Thyroid gland (tissue), 4 donors: ENCODE measurements around the gene CDH16. TPM values are rescaled to one million over a fixed set of nuclear protein-coding genes. Genes with fewer than 3 reads are reported as not detected.
A peak's percentile ranks its signal among the peaks of the same experiment; 100 is the strongest.

Experiments used
- DNase-seq, 2 donors: peaks; one replicate each; pipeline ENCODE4 v3.0.0-alpha.2; 2019
- H3K27ac ChIP-seq, 3 donors: fragments of 200-600 bp; sonication (generic); 1 replicate in 2 of 3; 2 replicates in 1 of 3; pipeline ENCODE4 v1.5.1; 2016 to 2019; ENCODE audit warnings: mild to moderate bottlenecking in 1 of 3, moderate library complexity in 1 of 3
- H3K27me3 ChIP-seq: fragments of 200-600 bp; sonication (generic); one replicate; pipeline ENCODE4 v1.5.1; 2019
- H3K36me3 ChIP-seq, 2 donors: fragments of 200-600 bp; sonication (generic); one replicate each; pipeline ENCODE4 v1.5.1; 2016 to 2019
- H3K4me1 ChIP-seq, 2 donors: fragments of 200-600 bp; sonication (generic); one replicate each; pipeline ENCODE4 v1.5.1; 2017 to 2019
- H3K4me3 ChIP-seq, 3 donors: fragments of 200-600 bp; sonication (generic); replicated peaks in 1 of 3; 1 replicate in 2 of 3; 2 replicates in 1 of 3; pipeline ENCODE4 v1.5.1; 2016; ENCODE audit warnings: mild to moderate bottlenecking in 1 of 3
- H3K9me3 ChIP-seq: fragments of 200-600 bp; sonication (generic); one replicate; pipeline ENCODE4 v1.5.1; 2017
- CTCF ChIP-seq, 6 experiments: fragments of 200-600 bp in 3 of 6; fragments of 450-650 bp in 3 of 6; sonication (generic) in 3 of 6; IDR thresholded peaks; one replicate each; pipeline ENCODE4 v1.5.1; 2016 to 2019; ENCODE audit warnings: antibody characterized with exemption in 6 of 6, mild to moderate bottlenecking in 2 of 6, inconsistent platforms in 1 of 6, moderate library complexity in 1 of 6
- POLR2A ChIP-seq, 2 donors: fragments of 450-650 bp; IDR thresholded peaks; one replicate each; pipeline ENCODE4 v1.6.1; 2017; ENCODE audit warnings: antibody characterized with exemption in 2 of 2, mild to moderate bottlenecking in 2 of 2, moderate library complexity in 1 of 2
- WGBS, 2 donors: methylation state at CpG; one replicate each; pipeline ENCODE4 v1.1.5; 2017; 5-methylcytosine and 5-hydroxymethylcytosine counted together
- intact Hi-C: fragments of 100-400 bp; cut with DNase I; formaldehyde crosslinking; loops from one replicate; pipeline ENCODE4 v1.15.1; 2023
- total RNA-seq, 4 donors: library from RNA; depleted of rRNA; stranded (reverse); fragments of >200 nt; gene quantifications; one replicate each; pipeline ENCODE4 v1.2.3, GENCODE V29; 2016

Gene CDH16
- total RNA-seq, 4 donors from 2014 or later, result 43.1 to 166 (median 134) TPM

- DNase-seq, result no peak
- TF ChIP-seq CTCF (IDR thresholded peaks at IDR 0.05) (no peak), POLR2A (IDR thresholded peaks at IDR 0.05) (no peak)
- Histone ChIP-seq H3K27me3 (no peaks in the 10 kb centered on the region), H3K36me3 (no peaks in the 10 kb centered on the region), H3K4me3 (no peak overlapping the region), H3K4me1 (peaks cover 25 to 38% of the 10 kb centered on the region in 2 donors), H3K9me3 (no peaks in the 10 kb centered on the region), H3K27ac (no peak overlapping the region)
- 88 to 96% methylated on average over 4 of the region's 4 CpGs for WGBS, 2 donors
- intact Hi-C loops, result no loop called here
Observed at GRCh38 chr16:66932076-66932475, 13.4 kb upstream of the CDH16 start.

GRCh38 chr16:66931665-66932064 lies 13.0 kb upstream of the CDH16 start:
- DNase-seq, result no peak
- intact Hi-C loops, result no loop called here
- no peak overlapping the region for H3K4me3 ChIP-seq
- 90 to 97% methylated on average over 2 of the region's 2 CpGs for WGBS, 2 donors
- no peak overlapping the region for H3K27ac ChIP-seq
- H3K36me3 ChIP-seq, result no peaks in the 10 kb centered on the region
- H3K9me3 ChIP-seq, result no peaks in the 10 kb centered on the region
- H3K27me3 ChIP-seq, result no peaks in the 10 kb centered on the region
- H3K4me1 ChIP-seq, result peaks cover 27 to 41% of the 10 kb centered on the region in 2 donors
- TF ChIP-seq POLR2A (IDR thresholded peaks at IDR 0.05) (no peak), CTCF (IDR thresholded peaks at IDR 0.05) (no peak)

GRCh38 chr16:66930189-66930588 lies 11.5 kb upstream of the CDH16 start:
- Histone ChIP-seq H3K9me3 (no peaks in the 10 kb centered on the region), H3K36me3 (no peaks in the 10 kb centered on the region), H3K4me3 (no peak overlapping the region), H3K27ac (no peak overlapping the region), H3K27me3 (no peaks in the 10 kb centered on the region), H3K4me1 (peaks cover 20 to 42% of the 10 kb centered on the region in 2 donors)
- DNase-seq, result peak; percentile 65 to 69
- no peak for TF ChIP-seq POLR2A (IDR thresholded peaks at IDR 0.05)
- no peak for TF ChIP-seq CTCF (IDR thresholded peaks at IDR 0.05)
- 51 to 59% methylated on average over 3 to 4 of the region's 4 CpGs for WGBS, 2 donors
- intact Hi-C loops, result no loop called here

- H3K4me3 ChIP-seq, result no peak overlapping the region
- no peaks in the 10 kb centered on the region for H3K27me3 ChIP-seq
- H3K9me3 ChIP-seq, result no peaks in the 10 kb centered on the region
- peaks cover 31 to 54% of the 10 kb centered on the region in 2 donors for H3K4me1 ChIP-seq
- DNase-seq, result peak; percentile 39 to 51
- peak in 4 of 6 experiments; percentile 25 to 54 (median 42) for TF ChIP-seq CTCF (IDR thresholded peaks at IDR 0.05)
- no peak for TF ChIP-seq POLR2A (IDR thresholded peaks at IDR 0.05)
- peak overlapping the region in 2 of 3 donors; percentile 29 to 91 for H3K27ac ChIP-seq
- no peaks in the 10 kb centered on the region for H3K36me3 ChIP-seq
- WGBS, 2 donors, result 70 to 81% methylated on average over 10 of the region's 10 CpGs
- intact Hi-C loops, result loop anchor here (2.0 kb wide), 1 partner anchor 34 kb away; no protein-coding TSS in a partner anchor
Observed at GRCh38 chr16:66928702-66929388, 10.2 kb upstream of the CDH16 start.

GRCh38 chr16:66927918-66928649 lies 9.4 kb upstream of the CDH16 start:
- peaks cover 31 to 56% of the 10 kb centered on the region in 2 donors for H3K4me1 ChIP-seq
- TF ChIP-seq CTCF (IDR thresholded peaks at IDR 0.05) (no peak), POLR2A (IDR thresholded peaks at IDR 0.05) (no peak)
- peak overlapping the region; percentile 29 to 91 (median 82) for H3K27ac ChIP-seq
- no peak for DNase-seq
- no peaks in the 10 kb centered on the region for H3K36me3 ChIP-seq
- intact Hi-C loops, result loop anchor here (2.0 kb wide), 1 partner anchor 33 kb away; no protein-coding TSS in a partner anchor
- H3K27me3 ChIP-seq, result no peaks in the 10 kb centered on the region
- H3K4me3 ChIP-seq, result no peak overlapping the region
- no peaks in the 10 kb centered on the region for H3K9me3 ChIP-seq
- 96% methylated on average over 3 to 7 of the region's 8 CpGs for WGBS, 2 donors
